Epithelial cell of proximal tubule (primary cell): Measurements from ENCODE around the gene PKNOX2. TPM values are rescaled to one million over a fixed set of nuclear protein-coding genes. Genes with fewer than 3 reads are reported as not detected.

Experiments used
- DNase-seq: peaks from one replicate; pipeline ENCODE4 v3.0.0-alpha.2; 2011; ENCODE audit warnings: low read depth
- H3K4me3 ChIP-seq: 2 replicates; pipeline ENCODE4 v1.5.1; 2011; ENCODE audit warnings: low read depth, mild to moderate bottlenecking, low read length
- total RNA-seq: library from RNA; depleted of rRNA; stranded (reverse); fragments of >200 nt; gene quantifications from 2 replicates; pipeline ENCODE4 v1.2.3, GENCODE V29; 2015
- TF ChIP-seq, protein P1 (sequence below): conservative IDR thresholded peaks from 2 replicates; pipeline ENCODE4 v1.5.1; 2012; ENCODE audit warnings: low read depth, mild to moderate bottlenecking, low read length

PKNOX2 gene
- total RNA-seq, 1 donor from 2014 or later: not detected

DNA sequence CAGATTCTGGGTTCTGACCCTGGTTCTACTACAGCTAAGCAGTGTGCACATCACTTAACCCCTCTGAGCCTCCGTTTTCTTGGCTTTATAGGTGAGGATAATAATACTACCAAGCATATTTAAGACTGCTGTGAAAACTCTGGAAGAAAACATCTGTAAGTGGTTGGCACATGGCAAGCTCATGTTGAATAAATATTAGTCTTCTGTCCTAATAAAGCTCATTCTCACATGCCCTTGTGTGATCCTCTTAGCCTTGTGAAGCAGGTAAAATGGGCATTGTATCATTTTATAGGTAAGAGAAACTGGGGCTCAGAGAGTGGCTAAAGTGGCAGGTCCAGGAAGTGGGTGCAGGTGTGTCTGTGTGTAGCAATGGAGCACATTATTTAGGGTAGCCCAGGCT, 8.5 kb downstream of the PKNOX2 start:
- TF ChIP-seq, protein P1, sequence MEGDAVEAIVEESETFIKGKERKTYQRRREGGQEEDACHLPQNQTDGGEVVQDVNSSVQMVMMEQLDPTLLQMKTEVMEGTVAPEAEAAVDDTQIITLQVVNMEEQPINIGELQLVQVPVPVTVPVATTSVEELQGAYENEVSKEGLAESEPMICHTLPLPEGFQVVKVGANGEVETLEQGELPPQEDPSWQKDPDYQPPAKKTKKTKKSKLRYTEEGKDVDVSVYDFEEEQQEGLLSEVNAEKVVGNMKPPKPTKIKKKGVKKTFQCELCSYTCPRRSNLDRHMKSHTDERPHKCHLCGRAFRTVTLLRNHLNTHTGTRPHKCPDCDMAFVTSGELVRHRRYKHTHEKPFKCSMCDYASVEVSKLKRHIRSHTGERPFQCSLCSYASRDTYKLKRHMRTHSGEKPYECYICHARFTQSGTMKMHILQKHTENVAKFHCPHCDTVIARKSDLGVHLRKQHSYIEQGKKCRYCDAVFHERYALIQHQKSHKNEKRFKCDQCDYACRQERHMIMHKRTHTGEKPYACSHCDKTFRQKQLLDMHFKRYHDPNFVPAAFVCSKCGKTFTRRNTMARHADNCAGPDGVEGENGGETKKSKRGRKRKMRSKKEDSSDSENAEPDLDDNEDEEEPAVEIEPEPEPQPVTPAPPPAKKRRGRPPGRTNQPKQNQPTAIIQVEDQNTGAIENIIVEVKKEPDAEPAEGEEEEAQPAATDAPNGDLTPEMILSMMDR: no peak
- no peak overlapping the region for H3K4me3 ChIP-seq
- no peak for DNase-seq

DNA sequence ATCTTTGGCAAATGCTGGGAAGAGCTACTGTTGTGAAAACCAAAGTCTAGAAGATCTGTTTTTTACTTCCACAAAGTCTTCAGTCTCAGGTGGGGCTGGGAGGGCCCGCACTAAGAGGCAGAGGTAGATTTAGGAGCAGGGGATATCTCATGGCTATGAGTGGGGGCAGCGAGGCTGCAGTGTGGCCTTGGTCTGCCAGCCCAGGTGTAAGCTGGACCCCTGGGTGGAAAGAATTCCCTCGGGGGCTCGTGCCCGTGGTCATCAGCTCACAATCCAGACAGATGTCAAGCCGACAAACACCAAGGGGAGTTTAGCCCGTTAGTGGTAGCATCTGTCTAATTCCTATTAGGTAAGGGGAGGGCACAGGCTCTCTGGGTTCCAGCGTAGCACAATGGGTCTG, 9.0 kb downstream of the PKNOX2 start:
- H3K4me3 ChIP-seq: no peak overlapping the region
- TF ChIP-seq, protein P1: no peak
- DNase-seq: no peak

DNA sequence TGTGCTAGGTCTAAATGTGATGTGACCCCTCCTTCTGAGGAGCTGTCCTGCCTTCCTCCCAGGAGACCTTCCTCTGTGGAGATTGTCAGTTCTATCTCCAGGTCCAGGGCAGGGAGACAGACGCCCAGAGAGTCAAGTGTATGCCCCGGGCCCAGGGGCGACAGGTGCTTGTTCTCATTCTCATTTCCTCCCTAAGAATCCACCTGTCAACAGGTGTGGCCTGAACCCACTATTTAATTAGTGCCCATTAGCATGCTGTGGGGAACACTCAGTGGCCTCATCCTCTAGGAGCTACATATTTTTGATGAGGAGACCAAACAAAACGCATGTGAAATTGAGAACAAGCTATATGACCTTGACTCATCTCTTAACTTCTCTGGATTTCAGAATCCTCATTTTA, 9.5 kb downstream of the PKNOX2 start:
- DNase-seq: no peak
- TF ChIP-seq, protein P1: no peak
- H3K4me3 ChIP-seq: no peak overlapping the region

DNA sequence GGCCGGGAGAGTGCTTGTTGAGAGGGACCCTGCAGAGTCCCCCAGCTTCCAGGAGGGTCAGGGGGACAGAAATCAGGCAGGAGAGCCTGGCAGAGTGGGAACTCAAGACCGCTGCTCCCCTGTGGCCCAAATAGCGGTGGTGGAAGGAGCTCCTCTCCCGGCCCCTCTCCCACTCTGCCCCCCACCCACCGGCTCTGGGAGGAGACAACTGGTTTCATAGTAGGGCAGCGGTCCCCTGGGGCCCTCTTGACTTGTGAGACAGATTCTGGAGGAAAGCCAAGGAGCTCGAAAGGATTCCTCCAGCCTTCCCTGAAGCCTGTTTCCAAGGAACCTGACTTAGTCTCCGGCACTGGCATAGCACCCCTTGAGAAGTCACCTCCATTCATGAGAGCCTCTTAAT, 10.1 kb downstream of the PKNOX2 start:
- TF ChIP-seq, protein P1: no peak
- no peak for DNase-seq
- no peak overlapping the region for H3K4me3 ChIP-seq

DNA sequence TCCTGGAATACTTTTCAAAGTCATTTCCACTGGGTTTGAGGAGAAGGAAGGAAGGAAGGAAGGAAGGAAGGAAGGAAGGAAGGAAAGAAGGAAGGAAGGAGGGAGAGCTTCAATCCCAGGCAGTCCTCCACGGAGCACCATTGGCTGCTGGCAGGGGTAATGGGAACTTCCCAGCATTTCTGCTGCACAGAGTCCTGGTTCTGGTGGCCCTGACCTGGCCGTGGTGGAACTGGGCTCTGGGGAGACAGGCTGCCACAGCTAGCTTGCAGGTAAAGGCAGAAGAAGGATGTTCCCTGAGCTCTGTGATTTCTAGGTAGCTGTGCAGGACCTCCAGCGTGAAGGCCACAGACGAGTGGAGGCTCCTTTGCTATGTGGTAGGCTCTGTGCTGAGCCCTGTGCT, 10.6 kb downstream of the PKNOX2 start:
- DNase-seq: no peak
- TF ChIP-seq, protein P1: no peak
- no peak overlapping the region for H3K4me3 ChIP-seq

DNA sequence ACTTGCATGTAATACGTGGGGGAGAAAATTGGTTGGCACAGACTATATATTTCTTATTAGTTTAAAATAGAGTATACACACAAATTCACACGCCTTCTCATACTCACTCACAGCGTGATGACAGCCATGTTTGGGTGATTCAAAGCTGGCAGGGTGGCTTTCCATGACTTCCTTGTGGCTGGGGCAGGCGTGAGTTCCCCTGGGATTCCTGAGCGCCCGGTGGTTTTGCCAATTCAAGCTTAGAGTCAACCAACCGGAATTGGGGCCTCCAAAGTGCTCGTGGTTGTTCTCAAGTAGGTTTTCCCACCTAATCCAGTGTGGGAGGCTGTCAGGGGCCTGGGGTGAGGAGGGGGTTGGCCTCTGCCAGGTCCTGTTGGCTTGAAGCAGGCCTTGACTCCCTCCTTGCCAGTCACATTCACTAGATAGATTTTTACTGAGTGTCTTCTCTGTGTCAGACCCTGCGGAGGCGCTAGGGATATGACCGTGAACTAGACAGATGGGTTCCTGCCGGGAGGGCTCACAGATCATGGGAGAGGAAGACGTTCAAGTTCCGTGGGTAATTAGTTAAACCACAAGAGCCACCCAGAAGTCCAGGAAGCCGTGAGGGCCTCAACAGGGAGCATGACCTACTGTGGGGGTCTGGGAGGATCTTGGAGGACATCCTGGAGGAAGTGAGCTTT, 11.5 kb downstream of the PKNOX2 start:
- TF ChIP-seq, protein P1: no peak
- no peak overlapping the region for H3K4me3 ChIP-seq
- DNase-seq: no peak

DNA sequence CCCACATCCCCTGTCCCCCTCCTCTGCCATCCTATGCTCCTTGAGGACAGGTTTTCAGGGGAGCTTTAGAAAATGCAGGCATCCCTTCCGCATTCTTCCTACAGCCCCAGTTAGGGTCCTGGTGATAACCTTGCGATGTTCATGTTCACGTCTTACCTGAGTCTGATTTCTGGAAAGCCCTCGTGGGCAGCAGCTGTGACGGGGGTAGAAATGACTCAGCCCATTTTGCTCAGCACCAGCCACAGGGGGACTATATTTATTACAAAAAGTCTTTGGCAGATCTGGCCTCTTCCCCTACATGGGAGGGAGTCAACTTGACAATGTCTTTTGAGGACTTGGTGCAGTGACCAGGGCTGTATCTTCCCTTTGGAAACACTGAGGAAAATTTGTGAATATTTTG, 12.3 kb downstream of the PKNOX2 start:
- no peak for DNase-seq
- no peak overlapping the region for H3K4me3 ChIP-seq

More for the DNA sequence above, 12.3 kb downstream of the PKNOX2 start:
- TF ChIP-seq, protein P1: no peak
